Measurements from ENCODE around the gene SLC38A3.

- no peak for TF ChIP-seq POLR2A (IDR thresholded peaks at IDR 0.05)
- TF ChIP-seq CTCF (IDR thresholded peaks at IDR 0.05), result no peak
These were observed 34.6 kb downstream of the SLC38A3 start for GRCh38 chr3:50239649-50240048.

Measured in esophagus squamous epithelium (tissue), 4 donors.